22Rv1 (cell line): ENCODE measurements around the gene LIN37.

ENCODE experiments used
- ZFX ChIP-seq: fragments of 450-650 bp; IDR thresholded peaks from 2 replicates; pipeline ENCODE4 v1.6.1; 2017; ENCODE audit warnings: antibody characterized with exemption, borderline replicate concordance
- TF ChIP-seq, protein P1 (sequence below): fragments of 450-650 bp; IDR thresholded peaks from 2 replicates; pipeline ENCODE4 v1.5.1; 2017; ENCODE audit warnings: mild to moderate bottlenecking

DNA sequence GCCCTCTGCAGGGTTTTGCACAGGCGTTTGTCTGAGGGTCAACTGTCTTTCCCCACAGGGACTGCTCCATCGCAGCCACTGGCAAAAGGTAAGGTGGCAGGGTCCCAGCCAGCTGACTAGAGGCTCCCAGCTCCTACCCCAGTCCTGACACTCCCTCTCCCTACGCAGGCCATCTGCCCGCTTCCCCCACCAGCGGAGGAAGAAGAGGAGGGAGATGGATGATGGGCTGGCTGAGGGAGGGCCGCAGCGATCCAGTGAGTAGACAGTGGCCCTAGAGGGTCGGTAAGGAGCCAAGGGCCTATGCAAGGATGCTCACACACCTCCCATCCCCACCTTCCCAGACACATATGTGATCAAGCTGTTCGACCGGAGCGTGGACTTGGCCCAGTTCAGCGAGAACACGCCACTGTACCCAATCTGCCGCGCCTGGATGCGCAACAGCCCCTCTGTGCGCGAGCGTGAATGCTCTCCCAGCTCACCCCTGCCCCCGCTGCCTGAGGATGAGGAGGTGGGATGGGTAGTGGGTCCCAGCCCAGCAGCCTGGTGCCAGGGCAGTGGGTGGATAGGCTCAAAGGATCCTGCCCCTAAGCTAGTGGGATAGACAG is 4.5 kb downstream of the LIN37 start:
- TF ChIP-seq, protein P1, sequence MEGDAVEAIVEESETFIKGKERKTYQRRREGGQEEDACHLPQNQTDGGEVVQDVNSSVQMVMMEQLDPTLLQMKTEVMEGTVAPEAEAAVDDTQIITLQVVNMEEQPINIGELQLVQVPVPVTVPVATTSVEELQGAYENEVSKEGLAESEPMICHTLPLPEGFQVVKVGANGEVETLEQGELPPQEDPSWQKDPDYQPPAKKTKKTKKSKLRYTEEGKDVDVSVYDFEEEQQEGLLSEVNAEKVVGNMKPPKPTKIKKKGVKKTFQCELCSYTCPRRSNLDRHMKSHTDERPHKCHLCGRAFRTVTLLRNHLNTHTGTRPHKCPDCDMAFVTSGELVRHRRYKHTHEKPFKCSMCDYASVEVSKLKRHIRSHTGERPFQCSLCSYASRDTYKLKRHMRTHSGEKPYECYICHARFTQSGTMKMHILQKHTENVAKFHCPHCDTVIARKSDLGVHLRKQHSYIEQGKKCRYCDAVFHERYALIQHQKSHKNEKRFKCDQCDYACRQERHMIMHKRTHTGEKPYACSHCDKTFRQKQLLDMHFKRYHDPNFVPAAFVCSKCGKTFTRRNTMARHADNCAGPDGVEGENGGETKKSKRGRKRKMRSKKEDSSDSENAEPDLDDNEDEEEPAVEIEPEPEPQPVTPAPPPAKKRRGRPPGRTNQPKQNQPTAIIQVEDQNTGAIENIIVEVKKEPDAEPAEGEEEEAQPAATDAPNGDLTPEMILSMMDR: no peak
- no peak for TF ChIP-seq ZFX
